WTC11 (cell line): Measurements from ENCODE around the gene HELB. TPM values are rescaled to one million over a fixed set of nuclear protein-coding genes. Genes with fewer than 3 reads are reported as not detected.

Experiments used
- ATAC-seq: fragments of 200-7000 bp; cut with Tn5 transposase; 2 replicates; pipeline ENCODE4 v1.10.0; 2021; ENCODE audit warnings: mild to moderate bottlenecking, moderate library complexity
- CTCF ChIA-PET: fragments of 300-600 bp; sonication (Branson Sonifier 250); formaldehyde crosslinking; loops from one replicate; lab custom pipeline; 2021; ENCODE audit warnings: antibody characterized with exemption; lab: Charles Lee
- POLR2A ChIA-PET: fragments of 350-600 bp; sonication (Branson Sonifier 250); formaldehyde crosslinking; loops from one replicate; lab custom pipeline; 2021; ENCODE audit warnings: antibody characterized with exemption; lab: Charles Lee
- DNase-seq: peaks from one replicate; pipeline ENCODE4 v3.0.0; 2021; ENCODE audit warnings: low spot score
- H3K27ac Mint-ChIP-seq: 2 replicates; pipeline ENCODE4 v1.8.0; 2021; ENCODE audit warnings: mixed read lengths
- H3K27me3 Mint-ChIP-seq: 2 replicates; pipeline ENCODE4 v1.8.0; 2021; ENCODE audit warnings: low read depth, mild to moderate bottlenecking, moderate library complexity, mixed read lengths
- H3K36me3 Mint-ChIP-seq: 2 replicates; pipeline ENCODE4 v1.8.0; 2021; ENCODE audit warnings: mixed read lengths
- H3K4me1 Mint-ChIP-seq: 2 replicates; pipeline ENCODE4 v1.8.0; 2022; ENCODE audit warnings: mixed read lengths
- H3K4me3 Mint-ChIP-seq: 2 replicates; pipeline ENCODE4 v1.8.0; 2021; ENCODE audit warnings: mild to moderate bottlenecking, moderate library complexity, mixed read lengths
- H3K9me3 Mint-ChIP-seq: 2 replicates; pipeline ENCODE4 v1.8.0; 2021; ENCODE audit warnings: mixed read lengths
- ATF1 ChIP-seq: sonication (generic); formaldehyde crosslinking; IDR thresholded peaks from 2 replicates; pipeline ENCODE4 v1.8.1; 2023; ENCODE audit warnings: mild to moderate bottlenecking, moderate library complexity, missing genetic modification reagents
- ATF6 ChIP-seq: sonication (generic); formaldehyde crosslinking; IDR thresholded peaks from 2 replicates; pipeline ENCODE4 v1.8.1; 2023; ENCODE audit warnings: mild to moderate bottlenecking, missing genetic modification reagents
- GRHL2 ChIP-seq: fragments of 250-450 bp; sonication (Bioruptor Pico); IDR thresholded peaks from 2 replicates; pipeline ENCODE4 v1.8.0; 2022; ENCODE audit warnings: mild to moderate bottlenecking, moderate library complexity; ENCODE audit not compliant: insufficient replicate concordance, severe bottlenecking
- GTF2I ChIP-seq: fragments of 250-450 bp; sonication (Bioruptor Pico); conservative IDR thresholded peaks from 2 replicates; pipeline ENCODE4 v1.4.0; 2021; ENCODE audit warnings: mild to moderate bottlenecking
- JAZF1 ChIP-seq: fragments of 250-450 bp; sonication (Bioruptor Pico); IDR thresholded peaks from 2 replicates; pipeline ENCODE4 v1.9.0; 2021; ENCODE audit warnings: moderate library complexity, mild to moderate bottlenecking, inconsistent platforms
- NFATC4 ChIP-seq: fragments of 250-450 bp; sonication (Bioruptor Pico); IDR thresholded peaks from 2 replicates; pipeline ENCODE4 v1.9.0; 2021; ENCODE audit warnings: mild to moderate bottlenecking
- PRRX2 ChIP-seq: fragments of 250-450 bp; sonication (Bioruptor Pico); IDR thresholded peaks from 2 replicates; pipeline ENCODE4 v1.8.0; 2021; ENCODE audit warnings: mild to moderate bottlenecking
- TEAD4 ChIP-seq: sonication (generic); formaldehyde crosslinking; IDR thresholded peaks from 2 replicates; pipeline ENCODE4 v1.8.0; 2022; ENCODE audit warnings: mild to moderate bottlenecking, missing genetic modification reagents
- ZBTB21 ChIP-seq: sonication (generic); formaldehyde crosslinking; IDR thresholded peaks from 2 replicates; pipeline ENCODE4 v1.8.1; 2023; ENCODE audit warnings: mild to moderate bottlenecking, missing genetic modification reagents, borderline replicate concordance
- ZNF219 ChIP-seq: sonication (generic); formaldehyde crosslinking; IDR thresholded peaks from 2 replicates; pipeline ENCODE4 v1.8.0; 2023; ENCODE audit warnings: missing genetic modification reagents, mild to moderate bottlenecking, borderline replicate concordance
- ZNF263 ChIP-seq: sonication (generic); formaldehyde crosslinking; IDR thresholded peaks from 2 replicates; pipeline ENCODE4 v1.8.1; 2022; ENCODE audit warnings: low read depth, mild to moderate bottlenecking, moderate library complexity, missing genetic modification reagents
- ZNF416 ChIP-seq: fragments of 250-450 bp; sonication (Bioruptor Pico); IDR thresholded peaks from 2 replicates; pipeline ENCODE4 v1.9.0; 2021; ENCODE audit warnings: mild to moderate bottlenecking, inconsistent platforms
- total RNA-seq: library from RNA; stranded (reverse); gene quantifications from 3 replicates; pipeline ENCODE4 v1.2.3, GENCODE V29; 2021
- TF ChIP-seq, protein P1 (sequence below): sonication (generic); formaldehyde crosslinking; IDR thresholded peaks from 2 replicates; pipeline ENCODE4 v1.8.1; 2022; ENCODE audit warnings: mild to moderate bottlenecking, missing genetic modification reagents, moderate library complexity, borderline replicate concordance
- TF ChIP-seq, protein P2 (sequence below): sonication (generic); formaldehyde crosslinking; IDR thresholded peaks from 2 replicates; pipeline ENCODE4 v1.8.1; 2023; ENCODE audit warnings: mild to moderate bottlenecking, moderate library complexity, missing genetic modification reagents
- TF ChIP-seq, protein P3 (sequence below): sonication (generic); formaldehyde crosslinking; IDR thresholded peaks from 2 replicates; pipeline ENCODE4 v1.8.0; 2023; ENCODE audit warnings: mild to moderate bottlenecking, missing genetic modification reagents
- TF ChIP-seq, protein P4 (sequence below): sonication (generic); formaldehyde crosslinking; IDR thresholded peaks from 2 replicates; pipeline ENCODE4 v1.8.1; 2023; ENCODE audit warnings: mild to moderate bottlenecking, missing genetic modification reagents, borderline replicate concordance
- TF ChIP-seq, protein P5 (sequence below): sonication (generic); formaldehyde crosslinking; IDR thresholded peaks from 2 replicates; pipeline ENCODE4 v1.8.0; 2022; ENCODE audit warnings: mild to moderate bottlenecking, missing genetic modification reagents
- TF ChIP-seq, protein P6 (sequence below): fragments of 250-450 bp; sonication (Bioruptor Pico); IDR thresholded peaks from 2 replicates; pipeline ENCODE4 v1.8.0; 2021; ENCODE audit warnings: mild to moderate bottlenecking

Gene HELB
- total RNA-seq, 1 experiment from 2014 or later = 9.7 TPM

GRCh38 chr12:66320996-66321395 is 18.7 kb downstream of the HELB start:
- no peak for DNase-seq
- TF ChIP-seq JAZF1 (CRISPR knock-in tag) (no peak), GRHL2 (no peak), ZNF263 (CRISPR knock-in tag) (no peak)
- TF ChIP-seq, protein P1, sequence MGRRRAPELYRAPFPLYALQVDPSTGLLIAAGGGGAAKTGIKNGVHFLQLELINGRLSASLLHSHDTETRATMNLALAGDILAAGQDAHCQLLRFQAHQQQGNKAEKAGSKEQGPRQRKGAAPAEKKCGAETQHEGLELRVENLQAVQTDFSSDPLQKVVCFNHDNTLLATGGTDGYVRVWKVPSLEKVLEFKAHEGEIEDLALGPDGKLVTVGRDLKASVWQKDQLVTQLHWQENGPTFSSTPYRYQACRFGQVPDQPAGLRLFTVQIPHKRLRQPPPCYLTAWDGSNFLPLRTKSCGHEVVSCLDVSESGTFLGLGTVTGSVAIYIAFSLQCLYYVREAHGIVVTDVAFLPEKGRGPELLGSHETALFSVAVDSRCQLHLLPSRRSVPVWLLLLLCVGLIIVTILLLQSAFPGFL (CRISPR knock-in tag) = no peak
- TF ChIP-seq, protein P2, sequence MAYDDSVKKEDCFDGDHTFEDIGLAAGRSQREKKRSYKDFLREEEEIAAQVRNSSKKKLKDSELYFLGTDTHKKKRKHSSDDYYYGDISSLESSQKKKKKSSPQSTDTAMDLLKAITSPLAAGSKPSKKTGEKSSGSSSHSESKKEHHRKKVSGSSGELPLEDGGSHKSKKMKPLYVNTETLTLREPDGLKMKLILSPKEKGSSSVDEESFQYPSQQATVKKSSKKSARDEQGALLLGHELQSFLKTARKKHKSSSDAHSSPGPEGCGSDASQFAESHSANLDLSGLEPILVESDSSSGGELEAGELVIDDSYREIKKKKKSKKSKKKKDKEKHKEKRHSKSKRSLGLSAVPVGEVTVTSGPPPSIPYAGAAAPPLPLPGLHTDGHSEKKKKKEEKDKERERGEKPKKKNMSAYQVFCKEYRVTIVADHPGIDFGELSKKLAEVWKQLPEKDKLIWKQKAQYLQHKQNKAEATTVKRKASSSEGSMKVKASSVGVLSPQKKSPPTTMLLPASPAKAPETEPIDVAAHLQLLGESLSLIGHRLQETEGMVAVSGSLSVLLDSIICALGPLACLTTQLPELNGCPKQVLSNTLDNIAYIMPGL = no peak
- TF ChIP-seq, protein P3, sequence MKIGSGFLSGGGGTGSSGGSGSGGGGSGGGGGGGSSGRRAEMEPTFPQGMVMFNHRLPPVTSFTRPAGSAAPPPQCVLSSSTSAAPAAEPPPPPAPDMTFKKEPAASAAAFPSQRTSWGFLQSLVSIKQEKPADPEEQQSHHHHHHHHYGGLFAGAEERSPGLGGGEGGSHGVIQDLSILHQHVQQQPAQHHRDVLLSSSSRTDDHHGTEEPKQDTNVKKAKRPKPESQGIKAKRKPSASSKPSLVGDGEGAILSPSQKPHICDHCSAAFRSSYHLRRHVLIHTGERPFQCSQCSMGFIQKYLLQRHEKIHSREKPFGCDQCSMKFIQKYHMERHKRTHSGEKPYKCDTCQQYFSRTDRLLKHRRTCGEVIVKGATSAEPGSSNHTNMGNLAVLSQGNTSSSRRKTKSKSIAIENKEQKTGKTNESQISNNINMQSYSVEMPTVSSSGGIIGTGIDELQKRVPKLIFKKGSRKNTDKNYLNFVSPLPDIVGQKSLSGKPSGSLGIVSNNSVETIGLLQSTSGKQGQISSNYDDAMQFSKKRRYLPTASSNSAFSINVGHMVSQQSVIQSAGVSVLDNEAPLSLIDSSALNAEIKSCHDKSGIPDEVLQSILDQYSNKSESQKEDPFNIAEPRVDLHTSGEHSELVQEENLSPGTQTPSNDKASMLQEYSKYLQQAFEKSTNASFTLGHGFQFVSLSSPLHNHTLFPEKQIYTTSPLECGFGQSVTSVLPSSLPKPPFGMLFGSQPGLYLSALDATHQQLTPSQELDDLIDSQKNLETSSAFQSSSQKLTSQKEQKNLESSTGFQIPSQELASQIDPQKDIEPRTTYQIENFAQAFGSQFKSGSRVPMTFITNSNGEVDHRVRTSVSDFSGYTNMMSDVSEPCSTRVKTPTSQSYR = no peak
- H3K27ac Mint-ChIP-seq = no peak overlapping the region
- no peak overlapping the region for H3K4me3 Mint-ChIP-seq
- H3K27me3 Mint-ChIP-seq = no peaks in the 10 kb centered on the region
- POLR2A ChIA-PET = no interaction called here
- no peak for ATAC-seq
- H3K4me1 Mint-ChIP-seq = no peaks in the 10 kb centered on the region
- H3K36me3 Mint-ChIP-seq = peaks cover 14% of the 10 kb centered on the region
- H3K9me3 Mint-ChIP-seq = no peaks in the 10 kb centered on the region
- CTCF ChIA-PET = no interaction called here

DNA sequence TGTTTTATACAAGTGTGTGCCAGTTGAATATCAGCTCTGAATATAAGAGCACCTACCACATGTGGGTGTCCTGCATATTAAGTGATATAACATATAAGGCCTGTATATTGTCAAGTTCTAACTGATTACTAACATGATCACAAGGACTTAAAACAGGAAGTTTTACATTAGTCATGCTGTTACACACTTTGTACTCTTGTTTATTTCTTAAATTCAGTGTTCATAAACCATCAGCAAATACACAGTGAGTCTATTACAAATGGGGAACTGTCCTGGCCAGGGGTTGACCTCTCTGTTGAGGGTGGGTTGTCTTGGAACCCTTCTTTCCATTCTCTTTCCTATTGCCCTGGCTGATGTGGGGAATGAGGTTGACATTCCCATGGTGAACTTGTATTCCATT is 19.1 kb downstream of the HELB start:
- H3K36me3 Mint-ChIP-seq = peaks cover 14% of the 10 kb centered on the region
- CTCF ChIA-PET = no interaction called here

DNA sequence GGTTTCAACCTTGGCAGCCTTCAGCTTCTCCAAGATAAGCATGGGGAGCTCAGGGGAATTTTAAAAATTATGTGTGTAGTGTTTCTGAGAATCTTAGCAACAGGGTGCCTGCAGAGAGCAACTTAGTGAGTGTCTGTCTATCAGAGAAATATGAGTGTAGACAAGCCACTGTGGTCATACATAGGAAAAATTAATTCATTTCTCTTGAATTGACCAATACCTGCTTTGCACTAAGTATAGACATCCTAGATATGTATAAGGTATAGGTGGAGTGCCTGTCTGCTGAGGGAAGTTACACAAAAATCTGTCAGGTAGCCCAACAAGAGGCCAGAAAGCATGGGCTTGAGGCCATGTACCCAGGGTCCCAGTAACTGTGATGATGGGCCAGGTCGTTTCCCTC is 20.7 kb downstream of the HELB start:
- H3K27me3 Mint-ChIP-seq = no peaks in the 10 kb centered on the region
- CTCF ChIA-PET = no interaction called here
- ATAC-seq (no peak), DNase-seq (no peak)
- H3K4me3 Mint-ChIP-seq = no peak overlapping the region
- H3K36me3 Mint-ChIP-seq = peaks cover 14% of the 10 kb centered on the region
- H3K9me3 Mint-ChIP-seq = no peaks in the 10 kb centered on the region
- H3K4me1 Mint-ChIP-seq = no peaks in the 10 kb centered on the region
- POLR2A ChIA-PET = no interaction called here
- no peak overlapping the region for H3K27ac Mint-ChIP-seq
- no peak for TF ChIP-seq GTF2I (CRISPR knock-in tag)
- no peak for TF ChIP-seq NFATC4 (CRISPR knock-in tag)
- TF ChIP-seq ZBTB21 (CRISPR knock-in tag) = no peak
- TF ChIP-seq ZNF416 (CRISPR knock-in tag) = no peak
- no peak for TF ChIP-seq ATF1
- TF ChIP-seq, protein P4, sequence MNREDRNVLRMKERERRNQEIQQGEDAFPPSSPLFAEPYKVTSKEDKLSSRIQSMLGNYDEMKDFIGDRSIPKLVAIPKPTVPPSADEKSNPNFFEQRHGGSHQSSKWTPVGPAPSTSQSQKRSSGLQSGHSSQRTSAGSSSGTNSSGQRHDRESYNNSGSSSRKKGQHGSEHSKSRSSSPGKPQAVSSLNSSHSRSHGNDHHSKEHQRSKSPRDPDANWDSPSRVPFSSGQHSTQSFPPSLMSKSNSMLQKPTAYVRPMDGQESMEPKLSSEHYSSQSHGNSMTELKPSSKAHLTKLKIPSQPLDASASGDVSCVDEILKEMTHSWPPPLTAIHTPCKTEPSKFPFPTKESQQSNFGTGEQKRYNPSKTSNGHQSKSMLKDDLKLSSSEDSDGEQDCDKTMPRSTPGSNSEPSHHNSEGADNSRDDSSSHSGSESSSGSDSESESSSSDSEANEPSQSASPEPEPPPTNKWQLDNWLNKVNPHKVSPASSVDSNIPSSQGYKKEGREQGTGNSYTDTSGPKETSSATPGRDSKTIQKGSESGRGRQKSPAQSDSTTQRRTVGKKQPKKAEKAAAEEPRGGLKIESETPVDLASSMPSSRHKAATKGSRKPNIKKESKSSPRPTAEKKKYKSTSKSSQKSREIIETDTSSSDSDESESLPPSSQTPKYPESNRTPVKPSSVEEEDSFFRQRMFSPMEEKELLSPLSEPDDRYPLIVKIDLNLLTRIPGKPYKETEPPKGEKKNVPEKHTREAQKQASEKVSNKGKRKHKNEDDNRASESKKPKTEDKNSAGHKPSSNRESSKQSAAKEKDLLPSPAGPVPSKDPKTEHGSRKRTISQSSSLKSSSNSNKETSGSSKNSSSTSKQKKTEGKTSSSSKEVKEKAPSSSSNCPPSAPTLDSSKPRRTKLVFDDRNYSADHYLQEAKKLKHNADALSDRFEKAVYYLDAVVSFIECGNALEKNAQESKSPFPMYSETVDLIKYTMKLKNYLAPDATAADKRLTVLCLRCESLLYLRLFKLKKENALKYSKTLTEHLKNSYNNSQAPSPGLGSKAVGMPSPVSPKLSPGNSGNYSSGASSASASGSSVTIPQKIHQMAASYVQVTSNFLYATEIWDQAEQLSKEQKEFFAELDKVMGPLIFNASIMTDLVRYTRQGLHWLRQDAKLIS (CRISPR knock-in tag) = no peak
- TF ChIP-seq, protein P5, sequence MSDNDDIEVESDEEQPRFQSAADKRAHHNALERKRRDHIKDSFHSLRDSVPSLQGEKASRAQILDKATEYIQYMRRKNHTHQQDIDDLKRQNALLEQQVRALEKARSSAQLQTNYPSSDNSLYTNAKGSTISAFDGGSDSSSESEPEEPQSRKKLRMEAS = no peak

More for the DNA sequence above, 19.1 kb downstream of the HELB start:
- Mint-ChIP-seq H3K27me3 (no peaks in the 10 kb centered on the region), H3K27ac (no peak overlapping the region), H3K4me3 (no peak overlapping the region), H3K9me3 (no peaks in the 10 kb centered on the region), H3K4me1 (no peaks in the 10 kb centered on the region)
- POLR2A ChIA-PET = no interaction called here
- TF ChIP-seq ZNF219 (no peak), PRRX2 (CRISPR knock-in tag) (no peak), ATF6 (CRISPR knock-in tag) (no peak), TEAD4 (CRISPR knock-in tag) (no peak)
- TF ChIP-seq, protein P6, sequence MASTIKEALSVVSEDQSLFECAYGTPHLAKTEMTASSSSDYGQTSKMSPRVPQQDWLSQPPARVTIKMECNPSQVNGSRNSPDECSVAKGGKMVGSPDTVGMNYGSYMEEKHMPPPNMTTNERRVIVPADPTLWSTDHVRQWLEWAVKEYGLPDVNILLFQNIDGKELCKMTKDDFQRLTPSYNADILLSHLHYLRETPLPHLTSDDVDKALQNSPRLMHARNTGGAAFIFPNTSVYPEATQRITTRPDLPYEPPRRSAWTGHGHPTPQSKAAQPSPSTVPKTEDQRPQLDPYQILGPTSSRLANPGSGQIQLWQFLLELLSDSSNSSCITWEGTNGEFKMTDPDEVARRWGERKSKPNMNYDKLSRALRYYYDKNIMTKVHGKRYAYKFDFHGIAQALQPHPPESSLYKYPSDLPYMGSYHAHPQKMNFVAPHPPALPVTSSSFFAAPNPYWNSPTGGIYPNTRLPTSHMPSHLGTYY (CRISPR knock-in tag) = no peak
- DNase-seq = no peak
- no peak for ATAC-seq
